NCI-H524 treated with DMSO at 0.1 percent for 48 hours (cell line): Measurements from ENCODE around the gene PLPPR3.
"Not testable (repeated sequence)": the region's sequence is repeated elsewhere in the genome, so short reads cannot be mapped to it uniquely, and the experiment has no call there.

Source experiments
- DNase-seq: peaks from one replicate; lab custom pipeline; 2025; lab: John Stamatoyannopoulos, UW

Gene PLPPR3

GRCh38 chr19:827710-828321 lies 6.1 kb upstream of the PLPPR3 start, which contains the start of gene AZU1:
TSS of gene AZU1 (plus strand) at chr19:827837. CDS start at chr19:827847, 10 bp downstream.
- DNase-seq = no peak

- no peak for DNase-seq
Observed at GRCh38 chr19:827314-827709, 5.6 kb upstream of the PLPPR3 start.

GRCh38 chr19:825897-826644 lies 4.3 kb upstream of the PLPPR3 start:
- DNase-seq = no peak

- DNase-seq = no peak
Observed at GRCh38 chr19:824885-825284, 3.1 kb upstream of the PLPPR3 start.

GRCh38 chr19:823565-824121 lies 1.9 kb upstream of the PLPPR3 start:
- DNase-seq = no peak

GRCh38 chr19:821231-821824 lies 427 bp downstream of the PLPPR3 start:
- DNase-seq = no peak

GRCh38 chr19:820212-820611 lies 1.5 kb downstream of the PLPPR3 start:
- not testable (repeated sequence) for DNase-seq

- DNase-seq = no peak
Observed at GRCh38 chr19:816500-816857, 5.3 kb downstream of the PLPPR3 start.

GRCh38 chr19:815775-816499 lies 5.8 kb downstream of the PLPPR3 start:
- no peak for DNase-seq

- no peak for DNase-seq
Observed at GRCh38 chr19:815079-815774, 6.5 kb downstream of the PLPPR3 start.

- DNase-seq = no peak
Observed at GRCh38 chr19:814152-815078, 7.3 kb downstream of the PLPPR3 start.

- DNase-seq = no peak
Observed at GRCh38 chr19:813219-814151, 8.3 kb downstream of the PLPPR3 start.

- DNase-seq = no peak
Observed at GRCh38 chr19:812747-813218, 9.0 kb downstream of the PLPPR3 start.

GRCh38 chr19:812049-812746 lies 9.6 kb downstream of the PLPPR3 start:
- DNase-seq = no peak

- no peak for DNase-seq
Observed at GRCh38 chr19:811506-812048, 10.2 kb downstream of the PLPPR3 start.

GRCh38 chr19:810883-811489 lies 10.8 kb downstream of the PLPPR3 start:
- DNase-seq = no peak

- DNase-seq = no peak
Observed at GRCh38 chr19:810077-810855, 11.5 kb downstream of the PLPPR3 start.
